Spleen (tissue), 11 donors: ENCODE results near the gene DLG2. TPM values are rescaled to one million over a fixed set of nuclear protein-coding genes. Genes with fewer than 3 reads are reported as not detected.

Source experiments
- DNase-seq: peaks from one replicate; pipeline ENCODE4 v3.0.0-alpha.2; 2020
- H3K27ac ChIP-seq, 8 donors: fragments of 200-600 bp; sonication (generic) in 7 of 8; 1 replicate in 4 of 8; 2 replicates in 4 of 8; pipeline versions ENCODE4 v1.5.0 to v1.8.0; 2016 to 2021; ENCODE audit warnings: inconsistent platforms in 4 of 8, mild to moderate bottlenecking in 4 of 8, moderate library complexity in 1 of 8
- H3K27me3 ChIP-seq, 7 donors: fragments of 200-600 bp; sonication (generic) in 6 of 7; replicated peaks in 1 of 7; 1 replicate in 4 of 7; 2 replicates in 3 of 7; pipeline versions ENCODE4 v1.5.0 to v1.8.0; 2016 to 2021; ENCODE audit warnings: inconsistent platforms in 3 of 7, mild to moderate bottlenecking in 1 of 7
- H3K36me3 ChIP-seq, 6 donors: fragments of 200-600 bp; sonication (generic) in 5 of 6; 1 replicate in 4 of 6; 2 replicates in 2 of 6; pipeline versions ENCODE4 v1.5.0 to v1.8.0; 2016 to 2021; ENCODE audit warnings: inconsistent platforms in 2 of 6
- H3K4me1 ChIP-seq, 6 donors: fragments of 200-600 bp; sonication (generic) in 5 of 6; 1 replicate in 3 of 6; 2 replicates in 3 of 6; pipeline versions ENCODE4 v1.5.0 to v1.8.0; 2016 to 2021; ENCODE audit warnings: inconsistent platforms in 3 of 6
- H3K4me3 ChIP-seq, 8 donors: fragments of 200-600 bp; sonication (generic) in 7 of 8; 1 replicate in 4 of 8; 2 replicates in 4 of 8; pipeline versions ENCODE4 v1.5.0 to v1.8.0; 2016 to 2021; ENCODE audit warnings: inconsistent platforms in 4 of 8, mild to moderate bottlenecking in 4 of 8, moderate library complexity in 2 of 8
- H3K9me3 ChIP-seq, 8 donors: fragments of 200-600 bp; sonication (generic) in 7 of 8; 1 replicate in 4 of 8; 2 replicates in 4 of 8; pipeline versions ENCODE4 v1.5.0 to v1.8.0; 2016 to 2021; ENCODE audit warnings: inconsistent platforms in 4 of 8
- CTCF ChIP-seq, 11 experiments: fragments of 200-600 bp in 7 of 11; fragments of 450-650 bp in 4 of 11; sonication (generic) in 4 of 11; IDR thresholded peaks in 8 of 11; conservative IDR thresholded peaks in 3 of 11; 1 replicate in 7 of 11; 2 replicates in 4 of 11; pipeline versions ENCODE4 v1.4.0 to v1.8.0; 2016 to 2021; ENCODE audit warnings: antibody characterized with exemption in 11 of 11, inconsistent platforms in 4 of 11, mild to moderate bottlenecking in 1 of 11
- POLR2A ChIP-seq, 3 donors: fragments of 450-650 bp; IDR thresholded peaks; one replicate each; pipeline ENCODE4 v1.5.1; 2017; ENCODE audit warnings: antibody characterized with exemption in 3 of 3, mild to moderate bottlenecking in 1 of 3
- POLR2AphosphoS5 ChIP-seq, 3 donors: sonication (generic); formaldehyde crosslinking; IDR thresholded peaks; one replicate each; pipeline ENCODE4 v1.5.1; 2017; ENCODE audit warnings: antibody characterized with exemption in 3 of 3
- WGBS, 5 donors: extraction: QIAGEN DNeasy Blood & Tissue Kit in 3 of 5; methylation state at CpG; one replicate each; pipeline versions ENCODE4 v1.1.5 to v1.1.7; 2013 to 2018; 5-methylcytosine and 5-hydroxymethylcytosine counted together
- intact Hi-C: fragments of 100-400 bp; cut with DNase I; formaldehyde crosslinking; loops from one replicate; pipeline ENCODE4 v1.15.0; 2023; ENCODE audit warnings: low total_unique reads
- polyA plus RNA-seq, 3 donors: library from polyadenylated mRNA; stranded (reverse); fragments of 200-250 nt; gene quantifications; one replicate each; pipeline ENCODE4 v1.2.1, GENCODE V29; 2013
- total RNA-seq, 7 donors: library from RNA; depleted of rRNA in 3 of 7; stranded (reverse); fragments of >200 nt in 3 of 7; fragmentation: NEBNext Ultra II Directional in 4 of 7; extraction: Animal tissue kit (Norgen Biotek cat#: 25700) in 4 of 7; gene quantifications; one replicate each; pipeline versions ENCODE4 v1.1.0 to v1.2.1, GENCODE V29; 2016 to 2021
- donor health status: healthy with polysubstance abuse.
- donor health status: DM: no; HTN: no; CAD: no; lungs with moderate emphysema.
- donor health status: DM: no; HTN: no; CAD: no.
- donor health status: Bipolar disorder and iron deficiency.
- donor health status: healthy.
- donor health status: DM: no; HTN: no; CAD: no.
- donor health status: DM: yes; HTN: yes; CAD: no.

The DLG2 gene
- total and polyA plus RNA-seq, 10 donors: 0.43 to 12.7 (median 7.9) TPM

- intact Hi-C loops: no loop called here
- TF ChIP-seq CTCF (IDR thresholded peaks at IDR 0.05 in 8 of 11, conservative IDR thresholded peaks at IDR 0.05 in 3 of 11): no peak
- no peak for TF ChIP-seq POLR2A (IDR thresholded peaks at IDR 0.05)
- no peak for TF ChIP-seq POLR2AphosphoS5 (IDR thresholded peaks at IDR 0.05)
- WGBS, 5 donors: 89 to 96% (median 90%) methylated on average over 11 to 15 of the region's 15 CpGs
- H3K36me3 ChIP-seq: no peaks in the 10 kb centered on the region
- no peak for DNase-seq
- H3K4me3 ChIP-seq: no peak overlapping the region
- H3K27ac ChIP-seq: no peak overlapping the region
- H3K27me3 ChIP-seq: no peaks in the 10 kb centered on the region
- H3K4me1 ChIP-seq: no peaks in the 10 kb centered on the region
- H3K9me3 ChIP-seq: peaks cover 0 to 24% (median 0%) of the 10 kb centered on the region in 8 donors
These were observed 598.6 kb downstream of the DLG2 start for GRCh38 chr11:85028329-85029101.

- DNase-seq: no peak
- 91 to 97% (median 93%) methylated on average over 11 of the region's 11 CpGs for WGBS, 5 donors
- H3K4me1 ChIP-seq: no peaks in the 10 kb centered on the region
- intact Hi-C loops: no loop called here
- no peak for TF ChIP-seq POLR2A (IDR thresholded peaks at IDR 0.05)
- no peak for TF ChIP-seq CTCF (IDR thresholded peaks at IDR 0.05 in 8 of 11, conservative IDR thresholded peaks at IDR 0.05 in 3 of 11)
- TF ChIP-seq POLR2AphosphoS5 (IDR thresholded peaks at IDR 0.05): no peak
- peaks cover 0 to 24% (median 0%) of the 10 kb centered on the region in 8 donors for H3K9me3 ChIP-seq
- H3K4me3 ChIP-seq: no peak overlapping the region
- no peak overlapping the region for H3K27ac ChIP-seq
- no peaks in the 10 kb centered on the region for H3K36me3 ChIP-seq
- no peaks in the 10 kb centered on the region for H3K27me3 ChIP-seq
These were observed 599.8 kb downstream of the DLG2 start for GRCh38 chr11:85027346-85027745.

- Histone ChIP-seq H3K9me3 (peaks cover 0 to 21% (median 11%) of the 10 kb centered on the region in 8 donors), H3K4me3 (no peak overlapping the region), H3K4me1 (no peaks in the 10 kb centered on the region), H3K36me3 (no peaks in the 10 kb centered on the region), H3K27me3 (no peaks in the 10 kb centered on the region), H3K27ac (no peak overlapping the region)
- TF ChIP-seq CTCF (IDR thresholded peaks at IDR 0.05 in 8 of 11, conservative IDR thresholded peaks at IDR 0.05 in 3 of 11) (no peak), POLR2AphosphoS5 (IDR thresholded peaks at IDR 0.05) (no peak), POLR2A (IDR thresholded peaks at IDR 0.05) (no peak)
- intact Hi-C loops: no loop called here
- DNase-seq: no peak
- WGBS, 5 donors: 76 to 86% (median 79%) methylated on average over 9 of the region's 9 CpGs
These were observed 606.1 kb downstream of the DLG2 start for GRCh38 chr11:85021058-85021457.

- no peaks in the 10 kb centered on the region for H3K4me1 ChIP-seq
- no peak overlapping the region for H3K27ac ChIP-seq
- peaks cover 0 to 37% (median 19%) of the 10 kb centered on the region in 8 donors for H3K9me3 ChIP-seq
- 54 to 60% (median 57%) methylated on average over 4 of the region's 4 CpGs for WGBS, 5 donors
- intact Hi-C loops: no loop called here
- no peak overlapping the region for H3K4me3 ChIP-seq
- H3K27me3 ChIP-seq: no peaks in the 10 kb centered on the region
- no peak for DNase-seq
- no peaks in the 10 kb centered on the region for H3K36me3 ChIP-seq
- no peak for TF ChIP-seq POLR2AphosphoS5 (IDR thresholded peaks at IDR 0.05)
- no peak for TF ChIP-seq POLR2A (IDR thresholded peaks at IDR 0.05)
- no peak for TF ChIP-seq CTCF (IDR thresholded peaks at IDR 0.05 in 8 of 11, conservative IDR thresholded peaks at IDR 0.05 in 3 of 11)
These were observed 633.8 kb downstream of the DLG2 start for GRCh38 chr11:84993386-84993785.
